HG03432 (cell line): ENCODE results near the gene AADACL4.
"Not testable (repeated sequence)": the region's sequence is repeated elsewhere in the genome, so short reads cannot be mapped to it uniquely, and the experiment has no call there.

Experiments
- ATAC-seq: cut with Tn5 transposase; IDR thresholded peaks from one replicate; pipeline ENCODE4 v1.9.1; 2021; ENCODE audit warnings: mild to moderate bottlenecking, moderate library complexity; ENCODE audit not compliant: unreplicated experiment

The AADACL4 gene

GRCh38 chr1:12709091-12709491, 65.2 kb downstream of the AADACL4 start:
- no peak for ATAC-seq

- no peak for ATAC-seq
Observed at GRCh38 chr1:12709696-12710095, 65.8 kb downstream of the AADACL4 start.

DNA sequence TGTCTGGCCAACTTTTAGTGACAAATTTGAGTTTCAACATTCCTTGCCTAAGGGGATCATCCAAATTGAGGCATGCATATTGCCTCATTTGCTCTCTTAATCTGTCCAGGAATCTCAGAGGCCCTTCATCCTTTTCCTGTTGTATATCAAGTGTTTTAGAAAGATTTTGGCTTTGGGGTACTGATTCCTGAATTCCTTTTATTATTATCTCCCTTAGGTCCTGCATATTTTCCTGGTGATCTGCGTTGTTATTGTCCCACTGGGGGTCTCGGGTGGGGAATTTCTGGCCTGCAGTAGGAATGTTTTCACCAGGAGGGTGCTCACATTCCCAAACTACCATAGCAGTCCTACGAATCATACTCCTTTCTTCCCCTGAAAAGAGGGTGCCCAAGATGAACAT, 67.7 kb downstream of the AADACL4 start:
- ATAC-seq, result no peak

DNA sequence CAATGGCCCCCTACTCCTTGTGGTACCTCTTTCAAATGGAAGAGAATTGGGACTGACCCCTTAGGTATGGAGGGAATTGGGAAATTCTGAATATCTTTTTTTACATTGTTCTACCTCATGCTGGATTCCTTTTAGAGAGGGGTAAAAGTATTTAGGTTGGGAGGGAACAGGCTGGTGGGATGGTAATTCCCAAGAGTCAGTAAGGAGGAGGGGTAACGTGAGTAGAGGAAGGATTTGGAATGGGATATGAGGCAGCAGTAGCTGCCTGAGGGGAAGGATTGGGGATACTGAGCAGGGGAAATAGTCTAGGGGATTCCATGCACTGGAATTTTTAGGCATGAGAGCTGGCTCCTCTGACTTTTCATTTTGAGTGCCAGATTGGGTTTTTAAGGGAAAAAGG, 68.2 kb downstream of the AADACL4 start:
- no peak for ATAC-seq

GRCh38 chr1:12712929-12713328, 69.0 kb downstream of the AADACL4 start:
- no peak for ATAC-seq

DNA sequence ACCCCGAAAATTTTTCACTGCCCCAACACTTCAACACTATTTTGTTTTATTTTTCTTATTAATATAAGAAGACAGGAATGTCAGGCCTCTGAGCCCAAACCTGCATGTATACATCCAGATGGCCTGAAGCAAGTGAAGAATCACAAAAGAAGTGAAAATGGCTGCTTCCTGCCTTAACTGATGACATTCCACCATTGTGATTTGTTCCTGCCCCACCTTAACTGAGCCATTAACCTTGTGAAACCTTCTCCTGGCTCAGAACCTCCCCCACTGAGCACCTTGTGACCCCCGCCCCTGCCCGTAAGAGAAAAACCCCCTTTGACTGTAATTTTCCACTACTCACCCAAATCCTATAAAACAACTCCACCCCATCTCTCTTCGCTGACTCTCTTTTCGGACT, 69.8 kb downstream of the AADACL4 start:
- not testable (repeated sequence) for ATAC-seq

- no peak for ATAC-seq
Observed at GRCh38 chr1:12714710-12715475, 71.0 kb downstream of the AADACL4 start.

DNA sequence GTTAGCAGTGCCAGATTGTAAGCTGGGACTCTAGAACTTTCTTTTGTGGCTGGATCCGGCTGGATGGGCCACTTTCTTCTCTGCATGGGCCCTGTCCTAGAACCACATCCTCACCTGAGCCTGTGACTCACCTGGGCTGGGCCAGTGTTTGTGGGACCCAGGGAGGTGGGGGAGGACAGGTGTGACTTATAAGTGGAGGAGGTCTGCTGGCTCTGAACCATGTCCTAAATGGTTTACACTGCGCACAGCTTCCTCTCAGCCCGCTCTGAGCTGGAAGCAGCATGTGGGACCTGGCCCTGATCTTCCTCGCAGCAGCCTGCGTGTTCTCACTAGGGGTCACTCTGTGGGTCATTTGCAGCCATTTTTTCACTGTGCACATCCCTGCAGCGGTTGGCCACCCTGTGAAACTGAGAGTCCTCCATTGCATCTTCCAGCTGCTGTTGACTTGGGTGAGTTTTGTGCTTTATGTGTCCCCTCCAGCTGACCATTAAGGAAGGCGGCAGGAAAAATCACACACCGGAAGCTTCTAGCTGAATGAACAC, 72.1 kb downstream of the AADACL4 start, which contains the start of gene AADACL3:
TSS of gene AADACL3 (plus strand) at position 215 of the 542 bp plus-strand sequence. CDS start at position 282, 67 bp downstream.
- no peak for ATAC-seq
